Progenitor cell of endocrine pancreas (in vitro differentiated cells): ENCODE data around the gene ZNF805. TPM values are rescaled to one million over a fixed set of nuclear protein-coding genes. Genes with fewer than 3 reads are reported as not detected.

ENCODE experiments used
- DNase-seq: peaks from one replicate; pipeline ENCODE4 v3.0.0; 2021; ENCODE audit warnings: low spot score; ENCODE audit not compliant: unreplicated experiment
- H3K27ac Mint-ChIP-seq: 2 replicates; pipeline ENCODE4 v1.8.0; 2021; ENCODE audit warnings: mild to moderate bottlenecking, moderate library complexity, mixed read lengths
- H3K27me3 Mint-ChIP-seq: 2 replicates; pipeline ENCODE4 v1.8.0; 2021; ENCODE audit warnings: mixed read lengths
- H3K36me3 Mint-ChIP-seq: 2 replicates; pipeline ENCODE4 v1.8.0; 2022; ENCODE audit warnings: mixed read lengths; ENCODE audit not compliant: insufficient read depth
- H3K4me1 Mint-ChIP-seq: 2 replicates; pipeline ENCODE4 v1.8.0; 2021; ENCODE audit warnings: low read depth, mixed read lengths
- H3K4me3 Mint-ChIP-seq: 2 replicates; pipeline ENCODE4 v1.8.0; 2021; ENCODE audit warnings: low read depth, mild to moderate bottlenecking, moderate library complexity, mixed read lengths
- H3K9me3 Mint-ChIP-seq: 2 replicates; pipeline ENCODE4 v1.8.0; 2021; ENCODE audit warnings: low read depth, mixed read lengths
- total RNA-seq: library from RNA; stranded (reverse); gene quantifications from 2 replicates; pipeline ENCODE4 v1.2.1, GENCODE V29; 2021
- TF ChIP-seq, protein P1 (sequence below): fragments of 200-600 bp; sonication (generic); IDR thresholded peaks from one replicate; pipeline ENCODE4 v1.5.0; 2021; ENCODE audit warnings: antibody characterized with exemption, mild to moderate bottlenecking; ENCODE audit not compliant: unreplicated experiment

The ZNF805 gene
- total RNA-seq, 1 donor from 2014 or later: 16.3 TPM

GRCh38 chr19:57282011-57282643, 41.7 kb downstream of the ZNF805 start:
- H3K27me3 Mint-ChIP-seq: no peaks in the 10 kb centered on the region
- no peak for DNase-seq
- no peak overlapping the region for H3K27ac Mint-ChIP-seq
- peaks cover 17% of the 10 kb centered on the region for H3K36me3 Mint-ChIP-seq
- H3K9me3 Mint-ChIP-seq: peaks cover 2% of the 10 kb centered on the region
- H3K4me1 Mint-ChIP-seq: peaks cover 17% of the 10 kb centered on the region
- TF ChIP-seq, protein P1, sequence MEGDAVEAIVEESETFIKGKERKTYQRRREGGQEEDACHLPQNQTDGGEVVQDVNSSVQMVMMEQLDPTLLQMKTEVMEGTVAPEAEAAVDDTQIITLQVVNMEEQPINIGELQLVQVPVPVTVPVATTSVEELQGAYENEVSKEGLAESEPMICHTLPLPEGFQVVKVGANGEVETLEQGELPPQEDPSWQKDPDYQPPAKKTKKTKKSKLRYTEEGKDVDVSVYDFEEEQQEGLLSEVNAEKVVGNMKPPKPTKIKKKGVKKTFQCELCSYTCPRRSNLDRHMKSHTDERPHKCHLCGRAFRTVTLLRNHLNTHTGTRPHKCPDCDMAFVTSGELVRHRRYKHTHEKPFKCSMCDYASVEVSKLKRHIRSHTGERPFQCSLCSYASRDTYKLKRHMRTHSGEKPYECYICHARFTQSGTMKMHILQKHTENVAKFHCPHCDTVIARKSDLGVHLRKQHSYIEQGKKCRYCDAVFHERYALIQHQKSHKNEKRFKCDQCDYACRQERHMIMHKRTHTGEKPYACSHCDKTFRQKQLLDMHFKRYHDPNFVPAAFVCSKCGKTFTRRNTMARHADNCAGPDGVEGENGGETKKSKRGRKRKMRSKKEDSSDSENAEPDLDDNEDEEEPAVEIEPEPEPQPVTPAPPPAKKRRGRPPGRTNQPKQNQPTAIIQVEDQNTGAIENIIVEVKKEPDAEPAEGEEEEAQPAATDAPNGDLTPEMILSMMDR: no peak
- no peak overlapping the region for H3K4me3 Mint-ChIP-seq

DNA sequence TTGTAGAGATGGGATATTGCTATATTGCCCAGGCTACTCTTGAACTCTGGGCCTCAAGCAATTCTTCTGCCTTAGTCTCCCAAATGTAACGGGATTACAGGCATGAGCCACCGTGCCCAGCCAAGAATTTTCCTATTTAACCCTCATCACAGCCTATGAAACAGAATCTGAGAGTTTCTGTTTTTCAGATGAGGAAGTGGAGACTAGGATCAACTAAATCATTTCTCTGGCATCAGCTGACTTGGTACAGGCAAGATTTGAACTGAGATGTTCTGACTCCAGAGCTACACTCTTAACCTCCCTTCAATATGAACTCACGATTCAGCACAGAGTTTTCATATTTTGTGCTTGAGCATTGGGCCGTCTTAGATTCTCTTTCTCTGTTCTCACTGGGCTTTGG, 47.9 kb downstream of the ZNF805 start:
- DNase-seq: no peak
- TF ChIP-seq, protein P1: no peak
- no peaks in the 10 kb centered on the region for H3K27me3 Mint-ChIP-seq
- no peak overlapping the region for H3K27ac Mint-ChIP-seq
- H3K36me3 Mint-ChIP-seq: peaks cover 67% of the 10 kb centered on the region
- H3K4me3 Mint-ChIP-seq: no peak overlapping the region
- peaks cover 29% of the 10 kb centered on the region for H3K9me3 Mint-ChIP-seq
- H3K4me1 Mint-ChIP-seq: no peaks in the 10 kb centered on the region

- TF ChIP-seq, protein P1: no peak
- Mint-ChIP-seq H3K27me3 (no peaks in the 10 kb centered on the region), H3K4me3 (no peak overlapping the region), H3K4me1 (no peaks in the 10 kb centered on the region), H3K27ac (no peak overlapping the region), H3K36me3 (peaks cover 85% of the 10 kb centered on the region), H3K9me3 (peaks cover 50% of the 10 kb centered on the region)
- DNase-seq: no peak
Observed at GRCh38 chr19:57290970-57291369, 50.5 kb downstream of the ZNF805 start.

- Mint-ChIP-seq H3K9me3 (peaks cover 47% of the 10 kb centered on the region), H3K27me3 (no peaks in the 10 kb centered on the region), H3K4me3 (no peak overlapping the region), H3K36me3 (peaks cover 83% of the 10 kb centered on the region), H3K4me1 (no peaks in the 10 kb centered on the region), H3K27ac (no peak overlapping the region)
- no peak for DNase-seq
- TF ChIP-seq, protein P1: no peak
Observed at GRCh38 chr19:57292547-57292946, 52.1 kb downstream of the ZNF805 start.

DNA sequence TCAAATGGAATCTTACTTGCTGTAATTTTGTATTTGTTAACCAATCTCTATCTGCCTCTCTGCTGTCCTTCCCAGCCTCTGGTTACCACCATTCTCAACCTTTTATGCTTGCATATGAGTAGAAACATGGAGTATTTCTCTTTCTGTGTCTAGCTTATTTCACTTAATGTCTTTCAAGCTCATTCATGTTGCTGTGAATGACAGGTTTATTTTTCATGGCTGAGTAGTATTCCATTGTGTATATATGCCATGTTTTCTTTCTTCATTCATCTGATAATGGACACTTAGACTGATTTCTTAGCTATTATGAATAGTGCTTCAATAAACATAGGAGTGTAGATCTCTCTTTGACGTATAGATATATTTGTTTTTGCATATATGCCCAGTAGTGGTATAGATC, 53.3 kb downstream of the ZNF805 start:
- Mint-ChIP-seq H3K27me3 (no peaks in the 10 kb centered on the region), H3K4me1 (no peaks in the 10 kb centered on the region), H3K36me3 (peaks cover 75% of the 10 kb centered on the region), H3K4me3 (no peak overlapping the region), H3K27ac (no peak overlapping the region), H3K9me3 (peaks cover 47% of the 10 kb centered on the region)
- no peak for DNase-seq
- TF ChIP-seq, protein P1: no peak
